Measurements from ENCODE around the gene PHLDB2.

Gene PHLDB2

GRCh38 chr3:111939873-111940272, 80.8 kb downstream of the PHLDB2 start:
- no peak for TF ChIP-seq ZNF274 (IDR thresholded peaks at IDR 0.05; ENCODE audit: low read depth, low read length)
- H3K4me3 ChIP-seq (ENCODE audit: low read length), result no peak overlapping the region

GRCh38 chr3:111943533-111943932, 84.5 kb downstream of the PHLDB2 start:
- no peak overlapping the region for H3K4me3 ChIP-seq (ENCODE audit: low read length)
- no peak for TF ChIP-seq ZNF274 (IDR thresholded peaks at IDR 0.05; ENCODE audit: low read depth, low read length)

GRCh38 chr3:111944372-111944771, 85.3 kb downstream of the PHLDB2 start:
- no peak overlapping the region for H3K4me3 ChIP-seq (ENCODE audit: low read length)
- no peak for TF ChIP-seq ZNF274 (IDR thresholded peaks at IDR 0.05; ENCODE audit: low read depth, low read length)

DNA sequence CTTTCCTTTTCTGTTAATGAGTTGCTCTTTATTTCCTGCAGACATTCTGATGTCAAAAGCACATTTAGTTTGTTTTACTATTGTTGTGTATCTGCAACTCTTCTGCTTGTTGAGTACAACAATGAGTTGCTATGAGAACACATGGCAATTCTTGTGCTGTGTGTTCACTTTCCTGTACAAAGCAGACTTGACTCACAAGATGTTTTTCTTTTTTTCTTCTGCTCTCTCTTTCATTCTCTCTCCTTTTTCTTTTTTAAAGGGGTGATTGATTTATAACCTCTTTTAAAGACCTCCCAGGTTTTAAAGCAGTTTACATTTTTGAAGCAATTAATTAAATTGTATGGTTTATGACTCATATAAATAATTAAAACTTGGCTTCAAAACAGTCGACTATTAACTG, 88.2 kb downstream of the PHLDB2 start:
- no peak overlapping the region for H3K4me3 ChIP-seq (ENCODE audit: low read length)
- TF ChIP-seq ZNF274 (IDR thresholded peaks at IDR 0.05; ENCODE audit: low read depth, low read length), result no peak

- H3K4me3 ChIP-seq (ENCODE audit: low read length), result no peak overlapping the region
- no peak for TF ChIP-seq ZNF274 (IDR thresholded peaks at IDR 0.05; ENCODE audit: low read depth, low read length)
Measured at GRCh38 chr3:111948786-111949185, 89.7 kb downstream of the PHLDB2 start.

DNA sequence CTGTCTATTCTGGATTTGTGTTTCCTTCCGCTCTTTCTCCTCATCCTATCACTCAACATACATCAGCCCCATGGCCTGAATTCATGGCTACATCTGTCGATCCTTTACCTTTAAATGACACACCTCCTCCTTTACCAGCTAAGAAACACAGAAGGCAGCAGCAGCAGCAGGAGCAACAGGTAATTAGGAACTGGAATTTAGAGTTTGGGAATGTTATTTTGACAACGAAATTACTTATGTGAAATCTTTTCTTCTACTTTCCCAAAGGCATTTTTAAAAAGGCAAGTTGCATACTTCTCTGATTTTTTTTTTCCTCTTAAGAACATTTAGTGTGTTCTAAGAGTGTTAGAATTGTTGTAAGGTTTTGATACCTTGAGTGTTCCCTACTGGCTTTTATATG, 90.6 kb downstream of the PHLDB2 start:
- TF ChIP-seq ZNF274 (IDR thresholded peaks at IDR 0.05; ENCODE audit: low read depth, low read length), result no peak
- no peak overlapping the region for H3K4me3 ChIP-seq (ENCODE audit: low read length)

- H3K4me3 ChIP-seq (ENCODE audit: low read length), result no peak overlapping the region
- no peak for TF ChIP-seq ZNF274 (IDR thresholded peaks at IDR 0.05; ENCODE audit: low read depth, low read length)
Measured at GRCh38 chr3:111951032-111951431, 92.0 kb downstream of the PHLDB2 start.

- no peak overlapping the region for H3K4me3 ChIP-seq (ENCODE audit: low read length)
- no peak for TF ChIP-seq ZNF274 (IDR thresholded peaks at IDR 0.05; ENCODE audit: low read depth, low read length)
Measured at GRCh38 chr3:111952086-111952485, 93.0 kb downstream of the PHLDB2 start.

DNA sequence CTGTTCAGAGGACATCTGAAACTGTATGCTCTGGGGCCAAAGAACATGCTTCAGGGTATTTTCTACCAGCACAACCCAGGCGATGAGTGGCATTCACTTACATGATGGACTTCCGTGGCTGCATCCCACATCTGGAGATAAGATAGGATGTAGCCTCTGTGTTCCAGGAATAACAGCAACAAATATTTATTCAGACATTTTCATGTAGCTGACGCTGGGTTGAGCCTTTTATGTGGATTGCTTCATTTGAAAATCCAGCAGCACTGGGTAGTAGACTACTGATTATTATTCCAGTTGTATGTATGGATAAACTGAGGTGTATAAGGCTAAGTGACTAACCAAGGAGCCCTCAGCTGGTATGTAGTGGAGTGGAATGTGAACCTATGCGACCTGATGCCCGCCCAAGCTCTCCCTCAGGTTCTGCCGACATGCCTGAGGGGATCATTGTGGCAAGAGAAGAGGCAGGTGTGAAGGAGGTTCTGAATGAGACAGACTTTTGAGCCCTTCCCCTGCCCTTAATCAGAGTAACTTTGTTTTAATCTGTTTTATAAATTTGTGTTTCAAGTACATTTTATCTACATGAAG, 93.9 kb downstream of the PHLDB2 start:
- H3K4me3 ChIP-seq (ENCODE audit: low read length), result no peak overlapping the region
- TF ChIP-seq ZNF274 (IDR thresholded peaks at IDR 0.05; ENCODE audit: low read depth, low read length), result no peak

GRCh38 chr3:111954228-111954990, 95.3 kb downstream of the PHLDB2 start:
- TF ChIP-seq ZNF274 (IDR thresholded peaks at IDR 0.05; ENCODE audit: low read depth, low read length), result no peak
- H3K4me3 ChIP-seq (ENCODE audit: low read length), result no peak overlapping the region

DNA sequence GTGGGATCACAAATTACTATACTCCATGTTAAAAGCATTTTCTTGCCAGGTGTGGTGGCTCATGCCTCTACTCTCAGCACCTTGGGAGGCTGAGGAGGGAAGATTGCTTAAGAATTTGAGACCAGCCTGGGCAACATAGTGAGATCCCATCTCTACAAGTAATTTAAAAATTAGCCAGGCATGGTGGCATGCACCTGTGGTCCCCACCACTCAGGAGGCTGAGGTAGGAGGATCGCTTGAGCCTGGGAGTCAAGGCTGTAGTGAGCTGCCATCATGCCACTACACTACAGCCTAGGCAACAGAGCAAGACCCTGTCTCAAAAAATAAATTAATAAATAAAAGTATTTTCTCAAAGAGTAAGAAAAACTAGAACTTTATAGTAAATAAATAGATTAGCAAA, 96.8 kb downstream of the PHLDB2 start:
- H3K4me3 ChIP-seq (ENCODE audit: low read length), result no peak overlapping the region
- no peak for TF ChIP-seq ZNF274 (IDR thresholded peaks at IDR 0.05; ENCODE audit: low read depth, low read length)

DNA sequence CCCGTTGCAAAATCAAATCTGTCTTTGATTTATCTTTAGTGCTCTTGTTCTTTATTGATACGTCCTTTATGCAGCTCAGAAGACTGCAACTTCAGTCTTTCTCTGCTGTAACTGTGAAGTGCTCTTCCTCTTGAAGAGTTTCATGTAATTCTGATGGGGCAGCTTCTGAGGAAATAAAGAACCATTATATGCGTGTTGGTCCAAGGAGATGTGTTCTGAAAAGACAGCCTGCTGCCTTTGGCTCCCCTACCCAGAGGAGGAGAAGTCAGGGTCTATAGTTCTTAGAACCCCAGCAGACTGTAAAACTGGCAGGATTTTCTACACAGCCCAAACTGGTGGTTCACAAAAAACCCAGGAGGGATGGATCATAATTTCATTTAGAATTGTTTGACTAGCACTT, 97.4 kb downstream of the PHLDB2 start:
- TF ChIP-seq ZNF274 (IDR thresholded peaks at IDR 0.05; ENCODE audit: low read depth, low read length), result no peak
- H3K4me3 ChIP-seq (ENCODE audit: low read length), result no peak overlapping the region

DNA sequence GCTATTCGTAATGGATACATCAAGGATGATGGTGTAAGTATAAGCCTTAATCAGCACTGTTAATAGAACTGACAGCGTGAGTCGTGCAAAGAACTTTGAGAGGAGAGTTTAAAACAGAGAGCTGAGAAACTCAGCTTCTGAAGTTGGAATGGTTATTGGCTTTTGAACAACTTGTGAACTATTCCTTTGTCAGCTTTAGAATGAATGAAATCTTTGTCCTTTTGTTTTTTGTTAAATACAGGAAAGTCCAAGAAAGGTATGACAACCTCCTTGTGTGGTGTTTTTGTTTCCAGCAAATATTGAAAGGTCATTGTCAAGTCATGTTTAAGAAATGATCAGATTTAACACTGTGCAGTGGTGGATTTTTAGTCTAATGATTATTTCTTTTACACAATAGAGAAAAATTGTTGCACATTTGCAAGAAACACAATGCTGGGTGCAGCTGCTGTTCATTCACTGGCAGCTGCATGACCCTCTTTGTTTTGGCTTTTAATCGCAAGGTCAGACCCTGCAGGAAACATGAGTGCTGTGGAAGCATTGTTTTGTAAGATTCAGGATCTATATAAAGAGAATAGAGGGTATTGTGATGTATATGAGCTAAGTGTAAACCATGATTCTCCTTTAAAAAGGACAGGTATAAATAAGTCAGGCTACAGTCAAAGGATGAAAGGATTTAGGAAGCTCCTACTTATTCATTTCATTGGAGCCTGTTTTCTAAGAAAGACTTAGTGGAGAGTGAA, 98.1 kb downstream of the PHLDB2 start:
- H3K4me3 ChIP-seq (ENCODE audit: low read length), result no peak overlapping the region
- TF ChIP-seq ZNF274 (IDR thresholded peaks at IDR 0.05; ENCODE audit: low read depth, low read length), result no peak

DNA sequence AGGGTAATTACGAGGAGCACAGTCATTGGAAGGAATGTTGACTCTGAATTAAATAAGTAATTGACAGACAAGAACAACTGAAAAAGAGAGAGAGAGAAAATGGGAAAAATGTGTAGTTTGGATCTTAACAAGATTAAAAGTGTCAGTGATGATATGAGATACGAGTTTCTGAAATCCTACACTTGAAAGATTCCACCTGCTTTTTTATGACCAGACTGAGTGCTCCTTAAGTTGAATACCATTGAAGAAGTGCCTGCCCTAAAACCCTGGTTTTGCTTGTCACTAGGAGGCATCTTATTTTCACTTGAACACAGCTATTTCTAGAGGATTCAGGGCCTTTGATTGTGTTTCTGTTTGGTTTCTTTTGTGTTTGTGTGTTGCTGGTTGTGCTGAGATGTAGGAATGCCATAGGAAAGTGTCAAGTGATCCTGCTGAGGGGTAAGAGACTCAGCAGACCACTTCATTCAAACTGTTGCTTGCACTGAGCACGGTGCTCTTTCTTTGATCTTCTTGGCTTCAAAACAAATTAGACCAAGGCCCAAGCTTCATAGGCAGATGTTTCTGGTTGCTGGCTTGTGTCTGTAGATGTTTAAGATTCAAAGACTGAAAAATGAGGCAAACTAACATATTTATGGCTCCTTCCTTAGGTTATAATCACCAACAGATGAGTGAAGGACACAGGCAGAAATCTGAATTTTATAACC, 102.5 kb downstream of the PHLDB2 start:
- H3K4me3 ChIP-seq (ENCODE audit: low read length), result no peak overlapping the region
- TF ChIP-seq ZNF274 (IDR thresholded peaks at IDR 0.05; ENCODE audit: low read depth, low read length), result no peak

Measured in GM08714 (cell line).